T-helper 2 cell (primary cell): ENCODE results near the gene TAS2R38.
"Not testable (repeated sequence)": the region's sequence is repeated elsewhere in the genome, so short reads cannot be mapped to it uniquely, and the experiment has no call there.

Experiments used
- DNase-seq, 5 experiments: peaks; one replicate each; pipeline versions ENCODE4 v3.0.0 to v3.0.0-alpha.2; 2012 to 2022
- total RNA-seq, 2 donors: gene quantifications; one replicate each; lab custom pipeline; 2026; lab: John Stamatoyannopoulos, UW

Gene TAS2R38
- total RNA-seq = 0 reads per million in 2 donors

- DNase-seq = no peak
Measured at GRCh38 chr7:141973673-141974072, at the start of gene TAS2R38. TAS2R38 (minus strand) TSS chr7:141973773; CDS start chr7:141973689, 84 bp downstream.

GRCh38 chr7:142018154-142018553 lies 44.6 kb upstream of the TAS2R38 start:
- no peak for DNase-seq

GRCh38 chr7:142017451-142017850 lies 43.9 kb upstream of the TAS2R38 start:
- no peak for DNase-seq

GRCh38 chr7:142012825-142013511 lies 39.4 kb upstream of the TAS2R38 start:
- no peak for DNase-seq

GRCh38 chr7:142010952-142011548 lies 37.5 kb upstream of the TAS2R38 start:
- no peak for DNase-seq

GRCh38 chr7:142009187-142009586 lies 35.6 kb upstream of the TAS2R38 start:
- DNase-seq = no peak

- no peak for DNase-seq
Measured at GRCh38 chr7:142006577-142006976, 33.0 kb upstream of the TAS2R38 start.

- DNase-seq = no peak
Measured at GRCh38 chr7:142002179-142002578, 28.6 kb upstream of the TAS2R38 start.

GRCh38 chr7:142001163-142001874 lies 27.7 kb upstream of the TAS2R38 start:
- DNase-seq = no peak

GRCh38 chr7:142000244-142000643 lies 26.7 kb upstream of the TAS2R38 start:
- no peak for DNase-seq

GRCh38 chr7:141999058-141999623 lies 25.6 kb upstream of the TAS2R38 start:
- no peak for DNase-seq

GRCh38 chr7:141993354-141993753 lies 19.8 kb upstream of the TAS2R38 start:
- DNase-seq = no peak

- DNase-seq = no peak
Measured at GRCh38 chr7:141992688-141993087, 19.1 kb upstream of the TAS2R38 start.

GRCh38 chr7:141992156-141992555 lies 18.6 kb upstream of the TAS2R38 start:
- no peak for DNase-seq

GRCh38 chr7:141991140-141991539 lies 17.6 kb upstream of the TAS2R38 start:
- no peak for DNase-seq

- no peak for DNase-seq
Measured at GRCh38 chr7:141990011-141990725, 16.6 kb upstream of the TAS2R38 start.

GRCh38 chr7:141987803-141988202 lies 14.2 kb upstream of the TAS2R38 start:
- not testable (repeated sequence) for DNase-seq

- no peak for DNase-seq
Measured at GRCh38 chr7:141986923-141987322, 13.3 kb upstream of the TAS2R38 start.

- not testable (repeated sequence) for DNase-seq
Measured at GRCh38 chr7:141985926-141986325, 12.4 kb upstream of the TAS2R38 start.

GRCh38 chr7:141979568-141979967 lies 6.0 kb upstream of the TAS2R38 start:
- DNase-seq = no peak

GRCh38 chr7:141978351-141978750 lies 4.8 kb upstream of the TAS2R38 start:
- no peak for DNase-seq

- DNase-seq = no peak
Measured at GRCh38 chr7:141976524-141977245, 3.1 kb upstream of the TAS2R38 start.
